ENCODE data around the gene GALNT10. TPM values are rescaled to one million over a fixed set of nuclear protein-coding genes. Genes with fewer than 3 reads are reported as not detected.

The GALNT10 gene
- total RNA-seq, 4 donors from 2014 or later = 5.6 to 22.9 (median 14.4) TPM

DNA sequence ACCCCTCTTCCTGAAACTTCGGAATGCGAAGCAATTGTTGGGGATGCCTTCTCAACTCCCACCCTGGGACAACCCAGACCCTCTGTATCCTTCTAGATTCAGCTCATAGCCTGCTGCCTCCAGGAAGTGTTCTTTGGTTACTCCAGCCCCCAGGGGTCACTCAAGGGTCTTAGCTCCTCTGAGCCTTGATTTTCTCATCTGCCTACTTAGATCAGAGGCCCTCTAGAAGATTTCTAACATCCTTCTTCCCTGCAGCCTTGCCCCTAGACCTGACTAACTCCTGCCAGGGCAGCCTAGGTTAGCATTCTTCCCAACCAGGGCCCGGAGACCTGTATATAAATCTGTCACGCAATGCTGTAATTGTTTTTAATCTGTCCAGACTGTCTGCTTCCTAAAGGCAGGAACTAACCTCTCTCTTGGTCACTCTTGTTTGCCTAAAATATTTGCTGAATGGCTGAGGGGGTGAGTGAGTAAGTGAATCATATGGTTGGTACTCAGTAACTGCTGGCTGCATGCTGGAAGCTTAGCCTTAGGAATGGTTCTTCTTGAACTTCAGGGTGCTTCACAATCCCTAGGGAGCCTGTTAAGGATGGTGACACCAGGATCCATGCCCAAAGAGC lies 8.2 kb downstream of the GALNT10 start:
- no peaks in the 10 kb centered on the region for H3K4me1 ChIP-seq

DNA sequence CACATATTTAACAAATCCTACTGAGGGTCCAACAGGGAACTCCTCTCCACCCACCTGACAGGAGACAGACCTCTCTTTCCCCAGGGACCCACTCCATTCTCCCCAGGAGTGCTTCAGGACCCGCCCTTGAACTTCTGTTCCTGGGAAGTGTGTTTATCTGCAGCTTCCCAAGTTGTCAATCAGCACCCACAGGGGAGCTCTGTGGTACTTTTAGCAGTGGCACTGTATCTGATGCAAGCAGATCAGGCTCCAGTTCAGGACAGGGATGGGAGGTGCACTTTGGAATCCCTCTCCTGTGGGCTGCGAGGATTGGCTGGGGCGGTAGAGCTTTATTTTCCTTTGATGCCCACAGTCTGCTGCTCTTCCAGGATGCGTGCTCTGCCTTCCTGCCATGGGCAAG lies 8.7 kb downstream of the GALNT10 start:
- no peak overlapping the region for H3K27ac ChIP-seq
- TF ChIP-seq CTCF (IDR thresholded peaks at IDR 0.05) (no peak), POLR2A (IDR thresholded peaks at IDR 0.05) (no peak)
- no peaks in the 10 kb centered on the region for H3K9me3 ChIP-seq
- no peak overlapping the region for H3K4me3 ChIP-seq
- intact Hi-C loops (cut with DNase I; ENCODE audit: low total_unique reads) = no loop called here
- H3K4me1 ChIP-seq = no peaks in the 10 kb centered on the region
- no peaks in the 10 kb centered on the region for H3K36me3 ChIP-seq
- H3K27me3 ChIP-seq = no peaks in the 10 kb centered on the region
- DNase-seq = no peak

More for the DNA sequence above, 8.2 kb downstream of the GALNT10 start:
- intact Hi-C loops (cut with DNase I; ENCODE audit: low total_unique reads) = no loop called here
- H3K27me3 ChIP-seq = no peaks in the 10 kb centered on the region
- H3K4me3 ChIP-seq = no peak overlapping the region
- TF ChIP-seq CTCF (IDR thresholded peaks at IDR 0.05) = no peak
- TF ChIP-seq POLR2A (IDR thresholded peaks at IDR 0.05) = no peak
- H3K36me3 ChIP-seq = no peaks in the 10 kb centered on the region
- H3K27ac ChIP-seq = no peak overlapping the region
- H3K9me3 ChIP-seq = no peaks in the 10 kb centered on the region
- DNase-seq = no peak

GRCh38 chr5:154199671-154200220 lies 9.2 kb downstream of the GALNT10 start:
- TF ChIP-seq CTCF (IDR thresholded peaks at IDR 0.05) = no peak
- TF ChIP-seq POLR2A (IDR thresholded peaks at IDR 0.05) = no peak
- no peaks in the 10 kb centered on the region for H3K9me3 ChIP-seq
- no peaks in the 10 kb centered on the region for H3K27me3 ChIP-seq
- no peaks in the 10 kb centered on the region for H3K36me3 ChIP-seq
- no peak for DNase-seq
- no peaks in the 10 kb centered on the region for H3K4me1 ChIP-seq
- intact Hi-C loops (cut with DNase I; ENCODE audit: low total_unique reads) = no loop called here
- H3K4me3 ChIP-seq = no peak overlapping the region
- H3K27ac ChIP-seq = no peak overlapping the region

DNA sequence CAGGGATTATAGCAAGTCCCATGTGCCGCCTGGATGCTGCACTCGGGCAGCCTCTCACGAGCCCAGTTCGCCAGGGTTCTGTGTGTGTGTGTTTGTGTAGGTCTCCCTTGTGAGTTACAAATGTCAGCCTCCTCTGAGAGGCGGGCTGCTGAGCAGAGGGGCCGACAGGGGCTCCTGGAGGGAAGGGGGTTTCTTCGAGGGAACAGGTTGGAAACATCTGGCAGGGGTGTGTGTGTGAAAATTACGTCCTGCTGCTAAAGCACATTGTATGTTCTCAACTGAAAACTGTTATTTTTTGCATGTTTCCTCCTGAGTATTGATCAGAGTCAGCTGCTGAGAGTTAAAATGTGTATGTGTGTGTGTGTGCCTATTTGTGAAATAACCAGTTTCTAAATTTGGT lies 9.7 kb downstream of the GALNT10 start:
- DNase-seq = no peak
- TF ChIP-seq POLR2A (IDR thresholded peaks at IDR 0.05) (no peak), CTCF (IDR thresholded peaks at IDR 0.05) (no peak)
- Histone ChIP-seq H3K9me3 (no peaks in the 10 kb centered on the region), H3K27ac (no peak overlapping the region), H3K27me3 (no peaks in the 10 kb centered on the region), H3K36me3 (no peaks in the 10 kb centered on the region), H3K4me3 (no peak overlapping the region), H3K4me1 (no peaks in the 10 kb centered on the region)
- intact Hi-C loops (cut with DNase I; ENCODE audit: low total_unique reads) = no loop called here

GRCh38 chr5:154201108-154201769 lies 10.7 kb downstream of the GALNT10 start:
- Histone ChIP-seq H3K27me3 (no peaks in the 10 kb centered on the region), H3K4me3 (no peak overlapping the region), H3K27ac (no peak overlapping the region), H3K36me3 (no peaks in the 10 kb centered on the region), H3K4me1 (no peaks in the 10 kb centered on the region), H3K9me3 (no peaks in the 10 kb centered on the region)
- DNase-seq = no peak
- intact Hi-C loops (cut with DNase I; ENCODE audit: low total_unique reads) = no loop called here
- TF ChIP-seq POLR2A (IDR thresholded peaks at IDR 0.05) = no peak
- TF ChIP-seq CTCF (IDR thresholded peaks at IDR 0.05) = no peak

All from uterus (tissue), 4 donors.